ENCODE data around the gene UCP3.

Gene UCP3

DNA sequence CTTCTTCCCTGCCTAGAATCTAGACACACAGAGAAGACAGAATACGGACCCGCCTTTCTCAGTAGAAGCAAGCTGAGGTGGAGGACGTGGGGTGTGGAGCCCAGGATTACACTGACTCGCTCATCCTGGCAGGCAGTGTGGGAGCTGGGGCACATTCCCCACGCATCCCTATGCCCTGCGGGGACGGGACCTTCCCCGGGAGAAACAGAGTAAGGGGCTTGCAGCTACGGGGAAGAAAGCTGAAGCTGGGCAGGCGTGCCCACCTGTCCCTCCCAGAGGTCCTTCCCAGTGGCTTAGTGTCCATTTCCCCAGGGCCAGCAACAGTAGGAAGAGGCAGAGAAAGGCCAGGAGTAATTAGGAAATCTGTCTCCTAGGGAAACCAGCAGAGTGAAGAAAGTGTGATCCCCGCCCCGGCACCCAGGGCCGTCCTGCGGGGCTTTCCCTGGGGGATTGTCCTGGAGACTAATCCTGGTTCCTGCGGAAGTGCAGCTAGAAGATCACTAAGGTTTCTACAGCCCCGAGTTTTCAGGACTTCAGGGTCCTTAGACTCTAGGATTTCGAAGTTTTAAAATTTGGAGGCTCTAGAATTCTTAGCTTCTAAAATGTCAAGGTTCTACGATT is 50.3 kb downstream of the UCP3 start (continued):
- TF ChIP-seq ZNF8 (CRISPR knock-in tag; IDR thresholded peaks at IDR 0.05) (no peak), TOX (CRISPR knock-in tag; IDR thresholded peaks at IDR 0.05; ENCODE audit: borderline replicate concordance) (no peak), ZNF565 (CRISPR knock-in tag; conservative IDR thresholded peaks at IDR 0.05; ENCODE audit: low read depth) (no peak)

DNA sequence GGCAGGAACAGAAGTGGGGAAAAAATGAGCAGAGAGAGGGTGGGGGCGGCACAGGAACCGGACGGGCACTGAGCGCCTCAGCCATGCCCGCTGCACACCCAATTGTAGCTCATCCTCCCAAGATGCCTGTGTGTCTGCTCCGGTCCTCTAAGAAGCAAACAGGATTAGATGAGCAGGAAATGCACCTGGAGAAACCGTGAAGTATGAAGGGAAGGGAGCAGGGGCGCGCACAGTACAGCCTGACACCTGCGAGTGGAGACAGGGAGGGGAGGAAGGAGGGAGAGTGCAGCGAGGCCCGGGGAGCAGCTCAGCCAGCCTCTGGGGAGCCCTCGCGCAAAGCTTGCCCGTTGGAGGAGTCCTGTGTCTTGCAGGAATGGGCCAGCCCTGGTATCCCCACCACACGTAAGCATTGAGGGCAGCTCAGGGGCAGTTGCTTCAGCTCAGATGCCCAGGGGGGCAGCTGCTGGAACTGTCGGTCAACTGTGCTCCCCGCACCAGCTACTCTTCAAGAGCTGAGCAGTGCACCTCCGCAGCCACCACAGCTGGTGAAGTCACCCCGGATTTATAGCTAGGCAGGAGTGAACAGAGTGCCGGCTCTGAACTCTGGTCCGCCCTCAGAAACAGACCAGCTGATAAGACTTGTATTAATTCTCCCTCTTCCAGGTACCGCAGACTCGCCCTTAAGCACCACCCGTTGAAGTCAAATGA is 51.1 kb downstream of the UCP3 start:
- no peak for TF ChIP-seq PPARA (CRISPR knock-in tag; IDR thresholded peaks at IDR 0.05; ENCODE audit: borderline replicate concordance)
- no peak for TF ChIP-seq ARNTL (CRISPR knock-in tag; IDR thresholded peaks at IDR 0.05; ENCODE audit: borderline replicate concordance, low read depth)
- TF ChIP-seq ESRRG (CRISPR knock-in tag; IDR thresholded peaks at IDR 0.05), result no peak
- no peak for TF ChIP-seq TOX (CRISPR knock-in tag; IDR thresholded peaks at IDR 0.05; ENCODE audit: borderline replicate concordance)
- no peak for TF ChIP-seq ZNF8 (CRISPR knock-in tag; IDR thresholded peaks at IDR 0.05)
- TF ChIP-seq ZFP3 (CRISPR knock-in tag; IDR thresholded peaks at IDR 0.05), result no peak
- no peak for TF ChIP-seq ZFP30 (CRISPR knock-in tag; IDR thresholded peaks at IDR 0.05)
- no peak for TF ChIP-seq SNAI2 (CRISPR knock-in tag; IDR thresholded peaks at IDR 0.05)
- TF ChIP-seq ZC3H10 (CRISPR knock-in tag; IDR thresholded peaks at IDR 0.05), result no peak
- TF ChIP-seq, protein P1, sequence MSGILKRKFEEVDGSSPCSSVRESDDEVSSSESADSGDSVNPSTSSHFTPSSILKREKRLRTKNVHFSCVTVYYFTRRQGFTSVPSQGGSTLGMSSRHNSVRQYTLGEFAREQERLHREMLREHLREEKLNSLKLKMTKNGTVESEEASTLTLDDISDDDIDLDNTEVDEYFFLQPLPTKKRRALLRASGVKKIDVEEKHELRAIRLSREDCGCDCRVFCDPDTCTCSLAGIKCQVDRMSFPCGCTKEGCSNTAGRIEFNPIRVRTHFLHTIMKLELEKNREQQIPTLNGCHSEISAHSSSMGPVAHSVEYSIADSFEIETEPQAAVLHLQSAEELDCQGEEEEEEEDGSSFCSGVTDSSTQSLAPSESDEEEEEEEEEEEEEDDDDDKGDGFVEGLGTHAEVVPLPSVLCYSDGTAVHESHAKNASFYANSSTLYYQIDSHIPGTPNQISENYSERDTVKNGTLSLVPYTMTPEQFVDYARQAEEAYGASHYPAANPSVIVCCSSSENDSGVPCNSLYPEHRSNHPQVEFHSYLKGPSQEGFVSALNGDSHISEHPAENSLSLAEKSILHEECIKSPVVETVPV (CRISPR knock-in tag; IDR thresholded peaks at IDR 0.05), result no peak
- no peak for ATAC-seq

DNA sequence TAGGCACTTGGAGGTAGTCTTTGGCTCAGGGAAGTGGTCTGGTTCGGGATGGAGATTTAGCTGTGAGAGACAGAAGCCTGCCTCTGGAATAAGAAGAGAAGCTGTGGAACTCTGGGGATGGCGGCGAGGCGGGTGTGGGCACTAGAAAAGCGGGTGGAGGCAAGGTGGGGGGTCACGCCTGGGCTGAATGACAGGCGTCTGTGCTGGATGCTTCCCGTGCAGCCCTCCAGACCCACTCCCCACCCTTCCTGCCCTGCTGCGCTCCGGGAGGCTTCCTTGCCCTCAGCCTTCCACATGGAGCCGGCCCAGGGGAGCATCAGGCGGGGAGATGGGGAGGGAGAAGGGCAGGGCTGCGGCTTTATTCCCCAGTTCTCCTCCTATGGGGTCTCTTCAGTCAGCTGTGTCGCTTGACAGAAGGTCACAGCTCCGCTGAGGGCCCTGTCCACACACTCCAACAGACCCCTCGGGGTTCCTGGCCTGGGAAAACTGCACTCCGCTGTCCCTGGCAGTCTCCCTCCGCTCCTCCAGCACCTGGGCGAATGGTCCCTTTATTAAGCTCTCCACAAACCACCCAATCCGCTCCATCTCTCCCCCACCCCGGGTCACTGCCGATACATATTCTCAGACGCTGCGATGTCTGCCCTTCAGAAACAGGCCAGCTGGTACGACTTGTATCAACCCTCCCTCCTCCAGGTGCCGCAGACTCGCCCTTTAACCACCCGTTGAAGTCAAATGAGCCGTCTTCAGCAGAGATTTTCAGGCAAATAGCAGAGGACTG is 51.8 kb downstream of the UCP3 start:
- ATAC-seq, result no peak; the same call in 2 of the 3 replicates
- TF ChIP-seq ZFP3 (CRISPR knock-in tag; IDR thresholded peaks at IDR 0.05) (no peak), ZFP30 (CRISPR knock-in tag; IDR thresholded peaks at IDR 0.05) (no peak), TCF4 (CRISPR knock-in tag; IDR thresholded peaks at IDR 0.05; ENCODE audit: borderline replicate concordance) (no peak), SNAI2 (CRISPR knock-in tag; IDR thresholded peaks at IDR 0.05) (no peak), ZNF565 (CRISPR knock-in tag; conservative IDR thresholded peaks at IDR 0.05; ENCODE audit: low read depth) (no peak), BACH2 (CRISPR knock-in tag; IDR thresholded peaks at IDR 0.05; ENCODE audit: borderline replicate concordance) (no peak), ESRRG (CRISPR knock-in tag; IDR thresholded peaks at IDR 0.05) (no peak), ZC3H10 (CRISPR knock-in tag; IDR thresholded peaks at IDR 0.05) (no peak), CSDC2 (CRISPR knock-in tag; IDR thresholded peaks at IDR 0.05) (no peak), PATZ1 (CRISPR knock-in tag; IDR thresholded peaks at IDR 0.05; ENCODE audit: borderline replicate concordance) (no peak), ISL1 (CRISPR knock-in tag; IDR thresholded peaks at IDR 0.05) (no peak), TOX (CRISPR knock-in tag; IDR thresholded peaks at IDR 0.05; ENCODE audit: borderline replicate concordance) (no peak), OSR1 (CRISPR knock-in tag; IDR thresholded peaks at IDR 0.05) (no peak), CREB5 (CRISPR knock-in tag; IDR thresholded peaks at IDR 0.05; ENCODE audit: low read depth) (no peak)
- TF ChIP-seq, protein P1 (CRISPR knock-in tag; IDR thresholded peaks at IDR 0.05), result no peak
- TF ChIP-seq, protein P2, sequence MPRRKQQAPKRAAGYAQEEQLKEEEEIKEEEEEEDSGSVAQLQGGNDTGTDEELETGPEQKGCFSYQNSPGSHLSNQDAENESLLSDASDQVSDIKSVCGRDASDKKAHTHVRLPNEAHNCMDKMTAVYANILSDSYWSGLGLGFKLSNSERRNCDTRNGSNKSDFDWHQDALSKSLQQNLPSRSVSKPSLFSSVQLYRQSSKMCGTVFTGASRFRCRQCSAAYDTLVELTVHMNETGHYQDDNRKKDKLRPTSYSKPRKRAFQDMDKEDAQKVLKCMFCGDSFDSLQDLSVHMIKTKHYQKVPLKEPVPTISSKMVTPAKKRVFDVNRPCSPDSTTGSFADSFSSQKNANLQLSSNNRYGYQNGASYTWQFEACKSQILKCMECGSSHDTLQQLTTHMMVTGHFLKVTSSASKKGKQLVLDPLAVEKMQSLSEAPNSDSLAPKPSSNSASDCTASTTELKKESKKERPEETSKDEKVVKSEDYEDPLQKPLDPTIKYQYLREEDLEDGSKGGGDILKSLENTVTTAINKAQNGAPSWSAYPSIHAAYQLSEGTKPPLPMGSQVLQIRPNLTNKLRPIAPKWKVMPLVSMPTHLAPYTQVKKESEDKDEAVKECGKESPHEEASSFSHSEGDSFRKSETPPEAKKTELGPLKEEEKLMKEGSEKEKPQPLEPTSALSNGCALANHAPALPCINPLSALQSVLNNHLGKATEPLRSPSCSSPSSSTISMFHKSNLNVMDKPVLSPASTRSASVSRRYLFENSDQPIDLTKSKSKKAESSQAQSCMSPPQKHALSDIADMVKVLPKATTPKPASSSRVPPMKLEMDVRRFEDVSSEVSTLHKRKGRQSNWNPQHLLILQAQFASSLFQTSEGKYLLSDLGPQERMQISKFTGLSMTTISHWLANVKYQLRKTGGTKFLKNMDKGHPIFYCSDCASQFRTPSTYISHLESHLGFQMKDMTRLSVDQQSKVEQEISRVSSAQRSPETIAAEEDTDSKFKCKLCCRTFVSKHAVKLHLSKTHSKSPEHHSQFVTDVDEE (CRISPR knock-in tag; IDR thresholded peaks at IDR 0.05), result no peak

All from SK-N-SH treated with all-trans-retinoic acid at 6 μM for 48 hours (cell line).